ENCODE measurements around the gene SCML2.

GRCh38 chrX:18389966-18390365 is 35.5 kb upstream of the SCML2 start:
- TF ChIP-seq GATA2 (IDR thresholded peaks at IDR 0.05; ENCODE audit: low read depth, low read length) (no peak), GATA3 (IDR thresholded peaks at IDR 0.05; ENCODE audit: low read depth, low read length) (no peak)

Data from SH-SY5Y (cell line).